Measurements from ENCODE around the gene ACSM3. TPM values are rescaled to one million over a fixed set of nuclear protein-coding genes. Genes with fewer than 3 reads are reported as not detected.

The ACSM3 gene
- polyA plus RNA-seq, 2 of the 4 experiments (the other 2 are of a cell fraction): 2.9 to 15.7 TPM

DNA sequence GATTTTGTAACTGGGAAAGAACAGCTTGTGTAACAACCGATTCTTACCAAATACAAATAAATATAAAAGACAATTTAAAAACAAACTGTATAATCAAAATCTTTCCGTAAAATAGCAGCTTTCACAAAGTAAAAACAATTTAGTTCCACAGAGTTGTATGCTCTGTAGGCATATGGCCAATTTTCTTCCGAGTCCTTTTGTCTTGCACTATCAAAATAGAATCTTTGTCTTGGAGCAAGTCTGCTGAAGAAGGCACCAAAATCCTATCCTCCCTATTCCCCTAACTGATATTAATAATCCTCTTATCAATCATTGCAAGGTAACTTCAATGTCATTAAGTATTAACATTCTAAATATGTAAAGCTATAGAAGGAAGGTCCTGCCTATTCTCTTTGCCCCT lies 29.8 kb upstream of the ACSM3 start:
- DNase-seq (ENCODE audit: low read depth in 1 of 2, low spot score in 1 of 2) (no peak), FAIRE-seq (no peak), ATAC-seq (no peak)
- Histone ChIP-seq H3K4me1 (no peaks in the 10 kb centered on the region; the same call in 2 of the 3 replicates), H3K9me3 (no peaks in the 10 kb centered on the region), H3K4me2 (no peak overlapping the region), H3K4me3 (no peak overlapping the region), H3K27ac (no peak overlapping the region)
- WGBS (ENCODE audit: missing lambda C conversion rate): 91% methylated on average over 3 of the region's 3 CpGs
- CTCF ChIA-PET: no interaction called here
- POLR2A ChIA-PET: interaction anchor here (0.6 kb wide), 1 partner anchor 876 kb away, joined by 12 read pairs; no protein-coding TSS in a partner anchor
- TF ChIP-seq, protein P1, sequence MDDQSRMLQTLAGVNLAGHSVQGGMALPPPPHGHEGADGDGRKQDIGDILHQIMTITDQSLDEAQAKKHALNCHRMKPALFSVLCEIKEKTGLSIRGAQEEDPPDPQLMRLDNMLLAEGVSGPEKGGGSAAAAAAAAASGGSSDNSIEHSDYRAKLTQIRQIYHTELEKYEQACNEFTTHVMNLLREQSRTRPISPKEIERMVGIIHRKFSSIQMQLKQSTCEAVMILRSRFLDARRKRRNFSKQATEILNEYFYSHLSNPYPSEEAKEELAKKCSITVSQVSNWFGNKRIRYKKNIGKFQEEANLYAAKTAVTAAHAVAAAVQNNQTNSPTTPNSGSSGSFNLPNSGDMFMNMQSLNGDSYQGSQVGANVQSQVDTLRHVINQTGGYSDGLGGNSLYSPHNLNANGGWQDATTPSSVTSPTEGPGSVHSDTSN (IDR thresholded peaks at IDR 0.05): no peak
- no peak for TF ChIP-seq ZNF302 (CRISPR knock-in tag; IDR thresholded peaks at IDR 0.05)

DNA sequence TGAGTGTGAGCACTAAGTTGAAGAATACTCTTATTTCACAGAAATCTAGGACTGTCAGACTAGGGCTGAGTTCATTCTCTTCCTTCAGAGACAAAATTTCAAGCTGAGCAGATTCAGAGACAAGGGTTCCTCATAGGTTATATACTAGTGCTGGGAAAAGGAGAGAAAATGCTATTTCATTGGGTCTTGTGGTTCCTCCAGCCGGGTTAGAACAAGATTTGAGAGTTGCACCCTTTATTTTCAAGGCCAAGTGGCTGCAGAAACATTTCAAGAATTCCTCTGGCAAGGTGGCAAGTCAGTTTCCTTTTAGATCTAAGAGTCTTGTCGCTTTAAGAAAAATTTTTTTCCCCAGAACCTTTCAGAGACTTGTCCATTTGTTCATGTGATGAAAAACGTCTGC lies 29.0 kb upstream of the ACSM3 start:
- WGBS (ENCODE audit: missing lambda C conversion rate): 54% methylated on average over 3 of the region's 3 CpGs
- TF ChIP-seq GATA3 (IDR thresholded peaks at IDR 0.05; ENCODE audit: borderline replicate concordance): no peak
- no peak for TF ChIP-seq ESRRA (IDR thresholded peaks at IDR 0.05; ENCODE audit: borderline replicate concordance, low read length)
- TF ChIP-seq RNF2 (IDR thresholded peaks at IDR 0.05; ENCODE audit: borderline replicate concordance, low read depth): no peak
- TF ChIP-seq, protein P2, sequence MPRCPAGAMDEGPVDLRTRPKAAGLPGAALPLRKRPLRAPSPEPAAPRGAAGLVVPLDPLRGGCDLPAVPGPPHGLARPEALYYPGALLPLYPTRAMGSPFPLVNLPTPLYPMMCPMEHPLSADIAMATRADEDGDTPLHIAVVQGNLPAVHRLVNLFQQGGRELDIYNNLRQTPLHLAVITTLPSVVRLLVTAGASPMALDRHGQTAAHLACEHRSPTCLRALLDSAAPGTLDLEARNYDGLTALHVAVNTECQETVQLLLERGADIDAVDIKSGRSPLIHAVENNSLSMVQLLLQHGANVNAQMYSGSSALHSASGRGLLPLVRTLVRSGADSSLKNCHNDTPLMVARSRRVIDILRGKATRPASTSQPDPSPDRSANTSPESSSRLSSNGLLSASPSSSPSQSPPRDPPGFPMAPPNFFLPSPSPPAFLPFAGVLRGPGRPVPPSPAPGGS (IDR thresholded peaks at IDR 0.05): no peak
- TF ChIP-seq, protein P3, sequence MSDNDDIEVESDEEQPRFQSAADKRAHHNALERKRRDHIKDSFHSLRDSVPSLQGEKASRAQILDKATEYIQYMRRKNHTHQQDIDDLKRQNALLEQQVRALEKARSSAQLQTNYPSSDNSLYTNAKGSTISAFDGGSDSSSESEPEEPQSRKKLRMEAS (IDR thresholded peaks at IDR 0.05): no peak
- TF ChIP-seq FOSB (CRISPR knock-in tag; IDR thresholded peaks at IDR 0.05): no peak
- TF ChIP-seq, protein P4, sequence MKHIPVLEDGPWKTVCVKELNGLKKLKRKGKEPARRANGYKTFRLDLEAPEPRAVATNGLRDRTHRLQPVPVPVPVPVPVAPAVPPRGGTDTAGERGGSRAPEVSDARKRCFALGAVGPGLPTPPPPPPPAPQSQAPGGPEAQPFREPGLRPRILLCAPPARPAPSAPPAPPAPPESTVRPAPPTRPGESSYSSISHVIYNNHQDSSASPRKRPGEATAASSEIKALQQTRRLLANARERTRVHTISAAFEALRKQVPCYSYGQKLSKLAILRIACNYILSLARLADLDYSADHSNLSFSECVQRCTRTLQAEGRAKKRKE (CRISPR knock-in tag; IDR thresholded peaks at IDR 0.05; ENCODE audit: low read depth): no peak
- TF ChIP-seq KDM1A (IDR thresholded peaks at IDR 0.05; ENCODE audit: low read depth): no peak
- TF ChIP-seq, protein P5, sequence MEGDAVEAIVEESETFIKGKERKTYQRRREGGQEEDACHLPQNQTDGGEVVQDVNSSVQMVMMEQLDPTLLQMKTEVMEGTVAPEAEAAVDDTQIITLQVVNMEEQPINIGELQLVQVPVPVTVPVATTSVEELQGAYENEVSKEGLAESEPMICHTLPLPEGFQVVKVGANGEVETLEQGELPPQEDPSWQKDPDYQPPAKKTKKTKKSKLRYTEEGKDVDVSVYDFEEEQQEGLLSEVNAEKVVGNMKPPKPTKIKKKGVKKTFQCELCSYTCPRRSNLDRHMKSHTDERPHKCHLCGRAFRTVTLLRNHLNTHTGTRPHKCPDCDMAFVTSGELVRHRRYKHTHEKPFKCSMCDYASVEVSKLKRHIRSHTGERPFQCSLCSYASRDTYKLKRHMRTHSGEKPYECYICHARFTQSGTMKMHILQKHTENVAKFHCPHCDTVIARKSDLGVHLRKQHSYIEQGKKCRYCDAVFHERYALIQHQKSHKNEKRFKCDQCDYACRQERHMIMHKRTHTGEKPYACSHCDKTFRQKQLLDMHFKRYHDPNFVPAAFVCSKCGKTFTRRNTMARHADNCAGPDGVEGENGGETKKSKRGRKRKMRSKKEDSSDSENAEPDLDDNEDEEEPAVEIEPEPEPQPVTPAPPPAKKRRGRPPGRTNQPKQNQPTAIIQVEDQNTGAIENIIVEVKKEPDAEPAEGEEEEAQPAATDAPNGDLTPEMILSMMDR (IDR thresholded peaks at IDR 0.05): no peak
- ATAC-seq (no peak), FAIRE-seq (no peak), DNase-seq (ENCODE audit: low read depth in 1 of 2, low spot score in 1 of 2) (no peak)
- peaks cover under 1% of the 10 kb centered on the region; the same call in 1 of the 3 replicates for H3K4me1 ChIP-seq
- CTCF ChIA-PET: interaction anchor here (0.6 kb wide), 1 partner anchor 333 kb away, joined by 3 read pairs; no protein-coding TSS in a partner anchor
- H3K27ac ChIP-seq: no peak overlapping the region
- H3K9me3 ChIP-seq: no peaks in the 10 kb centered on the region
- no peak overlapping the region for H3K4me2 ChIP-seq
- no peak overlapping the region for H3K4me3 ChIP-seq
- POLR2A ChIA-PET: no interaction called here

DNA sequence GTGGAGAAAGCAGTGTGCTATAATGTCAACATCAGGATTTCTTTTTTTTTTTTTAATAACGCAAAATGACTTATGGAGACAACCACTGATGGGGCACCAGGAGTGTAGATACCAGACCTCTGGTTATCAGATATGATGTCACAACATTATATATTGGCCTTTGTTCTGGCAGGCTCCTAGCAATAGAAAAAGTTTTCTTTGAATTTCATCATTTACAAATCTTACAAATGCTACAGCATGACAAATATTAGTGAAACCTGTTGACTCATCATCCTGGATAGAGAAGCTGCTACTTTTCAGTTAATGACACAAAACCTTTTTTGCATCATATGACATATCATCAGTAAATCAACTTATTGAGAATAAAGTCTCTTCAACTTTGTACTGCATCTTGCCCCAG lies 28.3 kb upstream of the ACSM3 start:
- Histone ChIP-seq H3K27ac (no peak overlapping the region), H3K4me2 (no peak overlapping the region), H3K4me1 (peaks cover 6% of the 10 kb centered on the region), H3K9me3 (no peaks in the 10 kb centered on the region), H3K4me3 (no peak overlapping the region)
- ATAC-seq (no peak), FAIRE-seq (no peak), DNase-seq (ENCODE audit: low read depth in 1 of 2, low spot score in 1 of 2) (no peak)
- CTCF ChIA-PET: interaction anchor here (0.6 kb wide), 1 partner anchor 1142 kb away, joined by 3 read pairs; no protein-coding TSS in a partner anchor
- POLR2A ChIA-PET: no interaction called here
- WGBS (ENCODE audit: missing lambda C conversion rate): 86% methylated on average over 1 of the region's 1 CpG
- TF ChIP-seq, protein P1 (IDR thresholded peaks at IDR 0.05): no peak
- no peak for TF ChIP-seq GATA3 (IDR thresholded peaks at IDR 0.05; ENCODE audit: borderline replicate concordance)
- no peak for TF ChIP-seq CHD2 (IDR thresholded peaks at IDR 0.05; ENCODE audit: low read length, partially characterized antibody)
- no peak for TF ChIP-seq HDAC2 (IDR thresholded peaks at IDR 0.05)
- no peak for TF ChIP-seq CHD4 (IDR thresholded peaks at IDR 0.05; ENCODE audit: borderline replicate concordance)
- no peak for TF ChIP-seq NR3C1 (IDR thresholded peaks at IDR 0.05)
- no peak for TF ChIP-seq SMC3 (IDR thresholded peaks at IDR 0.05)
- TF ChIP-seq, protein P6, sequence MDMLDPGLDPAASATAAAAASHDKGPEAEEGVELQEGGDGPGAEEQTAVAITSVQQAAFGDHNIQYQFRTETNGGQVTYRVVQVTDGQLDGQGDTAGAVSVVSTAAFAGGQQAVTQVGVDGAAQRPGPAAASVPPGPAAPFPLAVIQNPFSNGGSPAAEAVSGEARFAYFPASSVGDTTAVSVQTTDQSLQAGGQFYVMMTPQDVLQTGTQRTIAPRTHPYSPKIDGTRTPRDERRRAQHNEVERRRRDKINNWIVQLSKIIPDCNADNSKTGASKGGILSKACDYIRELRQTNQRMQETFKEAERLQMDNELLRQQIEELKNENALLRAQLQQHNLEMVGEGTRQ (IDR thresholded peaks at IDR 0.05): no peak
- TF ChIP-seq, protein P5 (IDR thresholded peaks at IDR 0.05): no peak
- TF ChIP-seq KDM5A (IDR thresholded peaks at IDR 0.05): no peak
- no peak for TF ChIP-seq MYC (IDR thresholded peaks at IDR 0.05; ENCODE audit: borderline replicate concordance, low read length)
- no peak for TF ChIP-seq TFCP2L1 (CRISPR knock-in tag; IDR thresholded peaks at IDR 0.05)
- no peak for TF ChIP-seq NFE2L2 (conservative IDR thresholded peaks at IDR 0.05; ENCODE audit: low read length)
- no peak for TF ChIP-seq EHMT2 (IDR thresholded peaks at IDR 0.05; ENCODE audit: low read depth)
- TF ChIP-seq FOXS1 (CRISPR knock-in tag; IDR thresholded peaks at IDR 0.05): no peak
- no peak for TF ChIP-seq POLR2AphosphoS2 (conservative IDR thresholded peaks at IDR 0.05; ENCODE audit: low read length)
- no peak for TF ChIP-seq BHLHE40 (IDR thresholded peaks at IDR 0.05; ENCODE audit: low read depth, low read length)

Data from A549 (cell line).